Liver (tissue), 9 donors: ENCODE results near the gene APOBEC3H. TPM values are rescaled to one million over a fixed set of nuclear protein-coding genes. Genes with fewer than 3 reads are reported as not detected.

Experiments
- DNase-seq: peaks from one replicate; pipeline ENCODE4 v3.0.0-alpha.2; 2017; ENCODE audit warnings: low spot score
- H3K27ac ChIP-seq, 2 donors: one replicate each; pipeline ENCODE4 v1.7.0; 2013; ENCODE audit warnings: inconsistent platforms in 2 of 2, low read length in 2 of 2, control low read depth in 1 of 2, low read depth in 1 of 2, mild to moderate bottlenecking in 1 of 2
- H3K27me3 ChIP-seq, 4 donors: one replicate each; pipeline versions ENCODE4 v1.6.1 to v1.7.0; 2013; ENCODE audit warnings: low read length in 3 of 4, inconsistent platforms in 1 of 4, mild to moderate bottlenecking in 1 of 4, moderate library complexity in 1 of 4; ENCODE audit not compliant: control insufficient read depth in 4 of 4, insufficient read depth in 4 of 4
- H3K36me3 ChIP-seq, 4 donors: one replicate each; pipeline versions ENCODE4 v1.6.1 to v1.7.0; 2013; ENCODE audit warnings: low read length in 3 of 4, mild to moderate bottlenecking in 3 of 4, low read depth in 1 of 4, moderate library complexity in 1 of 4; ENCODE audit not compliant: control insufficient read depth in 4 of 4, insufficient read depth in 3 of 4
- H3K4me1 ChIP-seq, 4 donors: one replicate each; pipeline versions ENCODE4 v1.6.1 to v1.7.0; 2013; ENCODE audit warnings: low read length in 3 of 4, mild to moderate bottlenecking in 3 of 4, moderate library complexity in 1 of 4; ENCODE audit not compliant: control insufficient read depth in 4 of 4, insufficient read depth in 4 of 4
- H3K4me3 ChIP-seq, 3 donors: one replicate each; pipeline versions ENCODE4 v1.6.1 to v1.7.0; 2013; ENCODE audit warnings: low read length in 3 of 3, control low read depth in 1 of 3, low read depth in 1 of 3, mild to moderate bottlenecking in 1 of 3
- H3K9ac ChIP-seq, 2 donors: one replicate each; pipeline ENCODE4 v1.7.0; 2013; ENCODE audit warnings: low read length in 2 of 2, mild to moderate bottlenecking in 2 of 2, moderate library complexity in 2 of 2, control low read depth in 1 of 2, low read depth in 1 of 2
- H3K9me3 ChIP-seq, 4 donors: one replicate each; pipeline versions ENCODE4 v1.6.1 to v1.7.0; 2013; ENCODE audit warnings: low read length in 3 of 4; ENCODE audit not compliant: control insufficient read depth in 4 of 4
- FOXA1 ChIP-seq: IDR thresholded peaks from 2 replicates; pipeline ENCODE4 v1.6.1; 2016; ENCODE audit warnings: antibody characterized with exemption
- FOXA2 ChIP-seq: IDR thresholded peaks from 2 replicates; pipeline ENCODE4 v1.6.1; 2016; ENCODE audit warnings: antibody characterized with exemption
- GABPA ChIP-seq, 2 donors: IDR thresholded peaks in 1 of 2; conservative IDR thresholded peaks in 1 of 2; 2 replicates each; pipeline ENCODE4 v1.6.1; 2016; ENCODE audit warnings: antibody characterized with exemption in 2 of 2, mild to moderate bottlenecking in 1 of 2, moderate library complexity in 1 of 2
- JUND ChIP-seq, 2 donors: IDR thresholded peaks; 2 replicates each; pipeline ENCODE4 v1.6.1; 2016; ENCODE audit warnings: antibody characterized with exemption in 2 of 2
- RXRA ChIP-seq, 2 donors: IDR thresholded peaks; 2 replicates each; pipeline ENCODE4 v1.6.1; 2017 to 2018; ENCODE audit warnings: antibody characterized with exemption in 2 of 2, mild to moderate bottlenecking in 1 of 2
- SP1 ChIP-seq: IDR thresholded peaks from 2 replicates; pipeline ENCODE4 v1.6.1; 2018; ENCODE audit warnings: antibody characterized with exemption, mild to moderate bottlenecking
- TAF1 ChIP-seq: conservative IDR thresholded peaks from 2 replicates; pipeline ENCODE4 v1.6.1; 2016; ENCODE audit warnings: antibody characterized with exemption, mild to moderate bottlenecking
- WGBS: extraction: QIAGEN DNeasy Blood & Tissue Kit; methylation state at CpG from one replicate; pipeline ENCODE4 v1.1.7; 2013; 5-methylcytosine and 5-hydroxymethylcytosine counted together
- polyA plus RNA-seq, 2 donors: library from polyadenylated mRNA; stranded (reverse) in 1 of 2; unstranded in 1 of 2; fragments of 200-250 nt in 1 of 2; fragments of >200 nt in 1 of 2; fragmentation: Nextera tagmentation in 1 of 2; extraction: Ambion mirVana in 1 of 2; gene quantifications; one replicate each; pipeline versions ENCODE4 v1.2.1 to v1.2.3, GENCODE V29; 2013 to 2015
- total RNA-seq, 2 donors: library from RNA; depleted of rRNA; stranded (reverse); fragments of >200 nt; gene quantifications; one replicate each; pipeline ENCODE4 v1.2.3, GENCODE V29; 2014
- TF ChIP-seq, protein P1 (sequence below): fragments of 150-350 bp; IDR thresholded peaks from 2 replicates; pipeline ENCODE4 v1.5.1; 2017; ENCODE audit warnings: improper control_type of control experiment, low read depth, low read length; ENCODE audit not compliant: missing input control
- donor health status: healthy.
- donor health status: healthy.
- donor health status: healthy.
- donor health status: healthy.
- donor health status: healthy.

Gene APOBEC3H
- total and polyA plus RNA-seq, 4 donors, result 0.25 TPM; not detected in 3

- peak; percentile 66 for DNase-seq
- no peaks in the 10 kb centered on the region for H3K9me3 ChIP-seq
- peaks cover 16 to 61% (median 41%) of the 10 kb centered on the region in 4 donors for H3K4me1 ChIP-seq
- no peak overlapping the region for H3K4me3 ChIP-seq
- TF ChIP-seq FOXA1, result no peak
- TF ChIP-seq RXRA (IDR thresholded peaks at IDR 0.05), result no peak
- peak overlapping the region; percentile 23 to 44 for H3K27ac ChIP-seq
- H3K36me3 ChIP-seq, result peaks cover 0 to 4% (median under 1%) of the 10 kb centered on the region in 4 donors
- no peaks in the 10 kb centered on the region for H3K27me3 ChIP-seq
- 75% methylated on average over 9 of the region's 9 CpGs for WGBS
- H3K9ac ChIP-seq, result no peak overlapping the region
Observed at GRCh38 chr22:39148727-39149535, 51.9 kb downstream of the APOBEC3H start.

DNA sequence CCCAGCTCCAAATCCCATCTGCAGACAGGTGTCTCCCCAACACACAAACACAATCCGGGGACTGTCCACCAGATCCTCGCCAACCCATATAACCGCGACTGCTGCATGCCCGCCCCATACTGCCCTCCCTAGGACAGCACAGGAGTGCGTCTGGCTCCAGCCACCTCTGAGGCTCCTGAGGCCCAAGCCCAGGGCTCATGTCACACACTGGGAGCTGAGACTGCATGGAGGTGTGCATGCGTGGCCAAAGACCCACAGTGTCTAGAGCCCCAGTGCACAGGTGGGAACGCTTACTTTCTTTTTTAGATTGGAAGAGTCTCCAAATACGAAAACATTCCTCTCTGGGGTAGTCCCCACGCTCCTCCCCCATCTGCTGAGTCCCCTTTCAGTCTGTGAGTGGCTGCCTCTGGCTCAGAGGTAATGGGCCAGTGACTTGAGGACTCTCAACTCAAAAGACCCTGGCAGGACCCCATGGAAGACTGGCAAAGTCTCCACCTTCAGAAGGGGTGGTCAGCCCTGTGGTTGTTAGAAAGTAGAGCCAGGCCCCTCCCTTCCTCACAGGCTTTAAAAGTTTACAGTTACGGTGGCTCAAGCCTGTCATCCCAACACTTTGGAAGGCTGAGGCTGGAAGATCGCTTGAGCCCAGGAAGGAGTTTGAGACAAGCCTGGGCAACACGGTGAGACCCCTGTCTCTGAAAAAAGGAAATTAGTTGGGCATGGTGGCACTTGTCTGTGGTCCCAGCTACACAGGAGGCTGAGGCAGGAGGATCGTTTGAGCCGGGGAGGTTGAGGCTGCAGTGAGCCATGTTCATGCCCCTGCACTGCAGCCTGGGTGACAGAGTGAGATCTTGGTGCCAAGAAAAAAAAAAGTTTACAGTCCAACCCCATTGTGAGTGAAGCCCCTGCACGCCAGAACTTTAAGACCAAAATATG lies 53.1 kb downstream of the APOBEC3H start:
- WGBS, result 88% methylated on average over 16 of the region's 16 CpGs
- H3K9me3 ChIP-seq, result no peaks in the 10 kb centered on the region
- no peak overlapping the region for H3K9ac ChIP-seq
- no peak for TF ChIP-seq TAF1
- TF ChIP-seq, protein P1, sequence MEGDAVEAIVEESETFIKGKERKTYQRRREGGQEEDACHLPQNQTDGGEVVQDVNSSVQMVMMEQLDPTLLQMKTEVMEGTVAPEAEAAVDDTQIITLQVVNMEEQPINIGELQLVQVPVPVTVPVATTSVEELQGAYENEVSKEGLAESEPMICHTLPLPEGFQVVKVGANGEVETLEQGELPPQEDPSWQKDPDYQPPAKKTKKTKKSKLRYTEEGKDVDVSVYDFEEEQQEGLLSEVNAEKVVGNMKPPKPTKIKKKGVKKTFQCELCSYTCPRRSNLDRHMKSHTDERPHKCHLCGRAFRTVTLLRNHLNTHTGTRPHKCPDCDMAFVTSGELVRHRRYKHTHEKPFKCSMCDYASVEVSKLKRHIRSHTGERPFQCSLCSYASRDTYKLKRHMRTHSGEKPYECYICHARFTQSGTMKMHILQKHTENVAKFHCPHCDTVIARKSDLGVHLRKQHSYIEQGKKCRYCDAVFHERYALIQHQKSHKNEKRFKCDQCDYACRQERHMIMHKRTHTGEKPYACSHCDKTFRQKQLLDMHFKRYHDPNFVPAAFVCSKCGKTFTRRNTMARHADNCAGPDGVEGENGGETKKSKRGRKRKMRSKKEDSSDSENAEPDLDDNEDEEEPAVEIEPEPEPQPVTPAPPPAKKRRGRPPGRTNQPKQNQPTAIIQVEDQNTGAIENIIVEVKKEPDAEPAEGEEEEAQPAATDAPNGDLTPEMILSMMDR, result no peak
- TF ChIP-seq GABPA (IDR thresholded peaks at IDR 0.05 in 1 of 2, conservative IDR thresholded peaks at IDR 0.05 in 1 of 2), result no peak
- no peak for TF ChIP-seq JUND (IDR thresholded peaks at IDR 0.05)
- TF ChIP-seq FOXA1, result no peak
- TF ChIP-seq SP1, result no peak
- no peak for TF ChIP-seq RXRA (IDR thresholded peaks at IDR 0.05)
- H3K4me1 ChIP-seq, result peaks cover 16 to 53% (median 38%) of the 10 kb centered on the region in 4 donors
- peak; percentile 35 for DNase-seq
- H3K4me3 ChIP-seq, result no peak overlapping the region
- no peak overlapping the region for H3K27ac ChIP-seq
- H3K36me3 ChIP-seq, result peaks cover 0 to 4% (median under 1%) of the 10 kb centered on the region in 4 donors
- H3K27me3 ChIP-seq, result no peaks in the 10 kb centered on the region

DNA sequence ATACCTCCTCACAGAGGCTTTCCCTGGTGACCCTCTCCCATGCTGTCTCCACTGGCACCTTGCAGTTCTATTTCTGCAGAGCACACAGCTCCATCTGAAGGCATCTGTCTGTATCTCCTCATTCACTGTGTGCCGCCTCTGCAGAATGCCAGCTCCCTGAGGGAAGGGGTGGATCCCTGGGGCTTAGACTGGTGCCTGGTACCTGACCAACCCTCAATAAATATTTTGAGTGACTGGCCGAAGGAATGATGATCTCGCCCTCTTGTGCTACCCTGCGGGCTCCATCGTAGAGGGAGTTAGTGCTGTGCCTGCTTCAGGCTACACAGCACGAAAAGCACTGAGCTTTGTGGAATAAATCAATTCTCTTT lies 53.8 kb downstream of the APOBEC3H start:
- peaks cover 16 to 48% (median 37%) of the 10 kb centered on the region in 4 donors for H3K4me1 ChIP-seq
- no peaks in the 10 kb centered on the region for H3K27me3 ChIP-seq
- no peak overlapping the region for H3K4me3 ChIP-seq
- H3K27ac ChIP-seq, result peak overlapping the region; percentile 32 to 48
- WGBS, result 56% methylated on average over 6 of the region's 6 CpGs
- H3K9me3 ChIP-seq, result no peaks in the 10 kb centered on the region
- H3K9ac ChIP-seq, result no peak overlapping the region
- TF ChIP-seq FOXA1, result no peak
- TF ChIP-seq FOXA2, result no peak
- H3K36me3 ChIP-seq, result peaks cover 0 to 4% (median under 1%) of the 10 kb centered on the region in 4 donors
- DNase-seq, result peak; percentile 33
